HepG2 (cell line): ENCODE results near the gene TTC21B. TPM values are rescaled to one million over a fixed set of nuclear protein-coding genes. Genes with fewer than 3 reads are reported as not detected.

Experiments
- ELF4 ChIP-seq: sonication (generic); formaldehyde crosslinking; IDR thresholded peaks from 2 replicates; pipeline ENCODE4 v1.5.0; 2020; ENCODE audit warnings: missing genetic modification reagents, mild to moderate bottlenecking, moderate library complexity, borderline replicate concordance
- ETV5 ChIP-seq: IDR thresholded peaks from 2 replicates; pipeline ENCODE4 v1.6.1; 2018; ENCODE audit warnings: missing biosample characterization, missing genetic modification reagents, inconsistent platforms, borderline replicate concordance
- HNRNPH1 ChIP-seq: fragments of 200-400 bp; formaldehyde crosslinking; optimal IDR thresholded peaks from 2 replicates; pipeline ENCODE3; 2017; ENCODE audit warnings: mild to moderate bottlenecking, low read depth, low read length
- MLXIP ChIP-seq: sonication (generic); formaldehyde crosslinking; IDR thresholded peaks from 2 replicates; pipeline ENCODE4 v1.9.0; 2021; ENCODE audit warnings: missing genetic modification reagents, borderline replicate concordance
- NPAS2 ChIP-seq: sonication (generic); formaldehyde crosslinking; IDR thresholded peaks from 2 replicates; pipeline ENCODE4 v1.8.0; 2022; ENCODE audit warnings: mild to moderate bottlenecking, missing genetic modification reagents, borderline replicate concordance
- PHF20 ChIP-seq: sonication (generic); formaldehyde crosslinking; IDR thresholded peaks from 2 replicates; pipeline ENCODE4 v1.5.0; 2020; ENCODE audit warnings: mild to moderate bottlenecking, missing genetic modification reagents
- POLR2A ChIP-seq, 2 experiments: IDR thresholded peaks; 2 replicates each; pipeline ENCODE4 v1.6.1; 2011; ENCODE audit warnings: low read depth in 2 of 2, low read length in 2 of 2, mild to moderate bottlenecking in 1 of 2, moderate library complexity in 1 of 2; ENCODE audit not compliant: insufficient read depth in 1 of 2
- RFXANK ChIP-seq: IDR thresholded peaks from 2 replicates; pipeline ENCODE4 v1.6.1; 2016
- SKI ChIP-seq: fragments of 450-650 bp; IDR thresholded peaks from one replicate; pipeline ENCODE4 v1.6.1; 2018; ENCODE audit warnings: mild to moderate bottlenecking; ENCODE audit not compliant: partially characterized antibody
- SNAPC2 ChIP-seq: sonication (generic); formaldehyde crosslinking; IDR thresholded peaks from 2 replicates; pipeline ENCODE4 v1.8.1; 2022; ENCODE audit warnings: mild to moderate bottlenecking, missing genetic modification reagents
- YEATS4 ChIP-seq: sonication (generic); formaldehyde crosslinking; IDR thresholded peaks from 2 replicates; pipeline ENCODE4 v1.4.0; 2020; ENCODE audit warnings: missing genetic modification reagents, borderline replicate concordance
- ZEB1 ChIP-seq: IDR thresholded peaks from 2 replicates; pipeline ENCODE4 v1.6.1; 2012; ENCODE audit warnings: mild to moderate bottlenecking, low read depth, inconsistent platforms; ENCODE audit not compliant: insufficient replicate concordance
- ZNF142 ChIP-seq: sonication (generic); formaldehyde crosslinking; IDR thresholded peaks from 2 replicates; pipeline ENCODE4 v1.4.0; 2020; ENCODE audit warnings: missing genetic modification reagents
- ZNF530 ChIP-seq: sonication (generic); formaldehyde crosslinking; IDR thresholded peaks from 2 replicates; pipeline ENCODE4 v1.5.0; 2020; ENCODE audit warnings: low read depth, mild to moderate bottlenecking, missing genetic modification reagents
- polyA plus RNA-seq, 8 experiments: library from polyadenylated mRNA; depleted of rRNA in 3 of 8; stranded (reverse) in 7 of 8; unstranded in 1 of 8; fragments of >200 nt; fragmentation: Illumina TruSeq in 4 of 8; extraction: Trizol in 4 of 8; gene quantifications; 2 replicates each; pipeline versions ENCODE4 v1.2.1 to v1.2.3, GENCODE V29; 2011 to 2016; ENCODE audit warnings: low read depth in 4 of 8, missing spikeins in 1 of 8, mixed read lengths in 1 of 8; ENCODE audit not compliant: insufficient read depth in 1 of 8
- total RNA-seq, 5 experiments: library from RNA; depleted of rRNA; stranded (reverse); fragments of >200 nt; fragmentation: Illumina TruSeq; extraction: Trizol; gene quantifications; 2 replicates each; pipeline ENCODE4 v1.2.3, GENCODE V29; 2016; ENCODE audit warnings: low read depth in 1 of 5

The TTC21B gene
- total and polyA plus RNA-seq, 2 of the 13 experiments (the other 11 are each of a cell fraction or from before 2014, with no cell fraction given) = 39.1 to 67.1 TPM

GRCh38 chr2:165953655-165954606, at the start of gene TTC21B (continued):
- peak; percentile 49; the same call in 1 of the 2 replicates for TF ChIP-seq SNAPC2
- TF ChIP-seq PHF20 (CRISPR knock-in tag) = peak; percentile 68
- peak; percentile 71 for TF ChIP-seq SKI
- peak; percentile 59 for TF ChIP-seq ETV5
- peak; percentile 82; the same call in 1 of the 2 replicates for TF ChIP-seq MLXIP
- TF ChIP-seq ZNF530 (CRISPR knock-in tag) = no peak
- peak; percentile 78 for TF ChIP-seq HNRNPH1
- no peak for TF ChIP-seq ZEB1
- TF ChIP-seq NPAS2 (CRISPR knock-in tag) = no peak; the same call in 1 of the 2 replicates
- peak; percentile 88; the same call in 1 of the 2 replicates for TF ChIP-seq RFXANK (CRISPR knock-in tag)
- peak; percentile 95 for TF ChIP-seq ZNF142 (CRISPR knock-in tag)
- TF ChIP-seq POLR2A (IDR thresholded peaks at IDR 0.05; ENCODE audit: insufficient read depth in 1 of 2, low read depth in 2 of 2, low read length in 2 of 2) = peak; percentile 86
- peak; percentile 84 for TF ChIP-seq ELF4 (CRISPR knock-in tag)
- TF ChIP-seq YEATS4 (CRISPR knock-in tag) = peak; percentile 96
